Nephron progenitor cell (in vitro differentiated cells): Measurements from ENCODE around the gene LARP4B.

Experiments
- DNase-seq: peaks from one replicate; pipeline ENCODE4 v3.0.0; 2021
- H3K27ac Mint-ChIP-seq: 2 replicates; pipeline ENCODE4 v1.8.0; 2021; ENCODE audit warnings: mild to moderate bottlenecking, moderate library complexity, mixed read lengths
- H3K27me3 Mint-ChIP-seq: 2 replicates; pipeline ENCODE4 v1.8.0; 2021; ENCODE audit warnings: mild to moderate bottlenecking, low read depth, mixed read lengths; ENCODE audit not compliant: poor library complexity
- H3K36me3 Mint-ChIP-seq: 2 replicates; pipeline ENCODE4 v1.8.0; 2021; ENCODE audit warnings: low read depth, mixed read lengths
- H3K4me1 Mint-ChIP-seq: 2 replicates; pipeline ENCODE4 v1.8.0; 2021; ENCODE audit warnings: mixed read lengths
- H3K4me3 Mint-ChIP-seq: 2 replicates; pipeline ENCODE4 v1.8.0; 2021; ENCODE audit warnings: mild to moderate bottlenecking, moderate library complexity, mixed read lengths
- H3K9me3 Mint-ChIP-seq: 2 replicates; pipeline ENCODE4 v1.8.0; 2021; ENCODE audit warnings: mild to moderate bottlenecking, moderate library complexity, mixed read lengths
- CTCF ChIP-seq: fragments of 200-600 bp; sonication (generic); IDR thresholded peaks from 2 replicates; pipeline ENCODE4 v1.5.0; 2021; ENCODE audit warnings: antibody characterized with exemption

Gene LARP4B

GRCh38 chr10:974038-974784 is 42.7 kb upstream of the LARP4B start:
- H3K36me3 Mint-ChIP-seq: peaks cover 28% of the 10 kb centered on the region
- DNase-seq: no peak
- H3K4me3 Mint-ChIP-seq: no peak overlapping the region
- peaks cover 30% of the 10 kb centered on the region for H3K27me3 Mint-ChIP-seq
- no peak for TF ChIP-seq CTCF
- H3K9me3 Mint-ChIP-seq: peaks cover 44% of the 10 kb centered on the region
- H3K4me1 Mint-ChIP-seq: peaks cover 32% of the 10 kb centered on the region
- H3K27ac Mint-ChIP-seq: no peak overlapping the region

- no peak for DNase-seq
- peaks cover 17% of the 10 kb centered on the region for H3K36me3 Mint-ChIP-seq
- TF ChIP-seq CTCF: no peak
- H3K4me1 Mint-ChIP-seq: peaks cover 40% of the 10 kb centered on the region
- H3K27ac Mint-ChIP-seq: no peak overlapping the region
- no peak overlapping the region for H3K4me3 Mint-ChIP-seq
- H3K9me3 Mint-ChIP-seq: peaks cover 29% of the 10 kb centered on the region
- H3K27me3 Mint-ChIP-seq: peaks cover 42% of the 10 kb centered on the region
Observed at GRCh38 chr10:972763-973162, 41.3 kb upstream of the LARP4B start.

- H3K9me3 Mint-ChIP-seq: peaks cover 30% of the 10 kb centered on the region
- H3K27me3 Mint-ChIP-seq: peaks cover 52% of the 10 kb centered on the region
- H3K36me3 Mint-ChIP-seq: peaks cover 13% of the 10 kb centered on the region
- no peak overlapping the region for H3K27ac Mint-ChIP-seq
- no peak for DNase-seq
- no peak for TF ChIP-seq CTCF
- no peak overlapping the region for H3K4me3 Mint-ChIP-seq
- H3K4me1 Mint-ChIP-seq: peaks cover 40% of the 10 kb centered on the region
Observed at GRCh38 chr10:971613-972012, 40.1 kb upstream of the LARP4B start.

- Mint-ChIP-seq H3K4me3 (no peak overlapping the region), H3K4me1 (peaks cover 40% of the 10 kb centered on the region), H3K9me3 (peaks cover 27% of the 10 kb centered on the region), H3K27me3 (peaks cover 49% of the 10 kb centered on the region), H3K27ac (no peak overlapping the region), H3K36me3 (peaks cover 8% of the 10 kb centered on the region)
- no peak for TF ChIP-seq CTCF
- DNase-seq: no peak
Observed at GRCh38 chr10:971150-971542, 39.6 kb upstream of the LARP4B start.

GRCh38 chr10:970311-971149 is 39.0 kb upstream of the LARP4B start:
- Mint-ChIP-seq H3K36me3 (peaks cover 7% of the 10 kb centered on the region), H3K4me3 (peak overlapping the region; percentile 26), H3K27ac (peak overlapping the region; percentile 64), H3K9me3 (peaks cover 28% of the 10 kb centered on the region), H3K27me3 (peaks cover 55% of the 10 kb centered on the region), H3K4me1 (peaks cover 44% of the 10 kb centered on the region)
- TF ChIP-seq CTCF: no peak
- DNase-seq: no peak
